Gastrocnemius medialis (tissue), 4 donors: Measurements from ENCODE around the gene CDC42EP3. TPM values are rescaled to one million over a fixed set of nuclear protein-coding genes. Genes with fewer than 3 reads are reported as not detected.

ENCODE experiments used
- ATAC-seq, 2 donors: fragments of 150-250 bp; one replicate each; pipeline ENCODE4 v1.9.1; 2016
- DNase-seq, 2 donors: peaks; one replicate each; pipeline ENCODE4 v3.0.0-alpha.2; 2019
- H3K27ac ChIP-seq, 4 donors: fragments of 200-600 bp; sonication (generic); 1 replicate in 1 of 4; 2 replicates in 3 of 4; pipeline ENCODE4 v1.5.1; 2016 to 2018; ENCODE audit warnings: mild to moderate bottlenecking in 2 of 4, moderate library complexity in 1 of 4
- H3K27me3 ChIP-seq, 3 donors: fragments of 200-600 bp; sonication (generic) in 2 of 3; 1 replicate in 1 of 3; 2 replicates in 2 of 3; pipeline versions ENCODE4 v1.5.1 to v1.6.0; 2016 to 2019; ENCODE audit warnings: mild to moderate bottlenecking in 1 of 3, moderate library complexity in 1 of 3
- H3K36me3 ChIP-seq, 2 donors: fragments of 200-600 bp; sonication (generic) in 1 of 2; one replicate each; pipeline ENCODE4 v1.5.1; 2017 to 2018
- H3K4me1 ChIP-seq, 2 donors: fragments of 200-600 bp; sonication (generic) in 1 of 2; one replicate each; pipeline ENCODE4 v1.5.1; 2016 to 2017; ENCODE audit warnings: mild to moderate bottlenecking in 2 of 2
- H3K4me3 ChIP-seq, 4 donors: fragments of 200-600 bp; sonication (generic) in 3 of 4; 1 replicate in 1 of 4; 2 replicates in 3 of 4; pipeline ENCODE4 v1.5.1; 2016 to 2019; ENCODE audit warnings: mild to moderate bottlenecking in 2 of 4
- H3K9me3 ChIP-seq, 3 donors: fragments of 200-600 bp; sonication (generic) in 2 of 3; 1 replicate in 1 of 3; 2 replicates in 2 of 3; pipeline ENCODE4 v1.5.1; 2016 to 2019
- POLR2A ChIP-seq, 2 donors: fragments of 450-650 bp; IDR thresholded peaks; one replicate each; pipeline ENCODE4 v1.6.1; 2017; ENCODE audit warnings: antibody characterized with exemption in 2 of 2, mild to moderate bottlenecking in 2 of 2, moderate library complexity in 2 of 2
- in situ Hi-C, 4 donors: fragments of 200-750 bp; cut with MboI; loops; one replicate each; pipeline versions ENCODE4 v1.15.0 to v1.8.0; 2017; ENCODE audit warnings: low sequenced_read_pairs in 4 of 4
- intact Hi-C: fragments of 100-400 bp; cut with DNase I; formaldehyde crosslinking; loops from one replicate; pipeline ENCODE4 v1.15.1; 2023; ENCODE audit warnings: low total_unique reads
- total RNA-seq, 4 donors: library from RNA; depleted of rRNA; stranded (reverse); fragments of >200 nt; gene quantifications; one replicate each; pipeline versions ENCODE4 v1.1.0 to v1.2.3, GENCODE V29; 2016
- TF ChIP-seq, protein P1 (sequence below), 5 experiments: fragments of 450-650 bp in 3 of 5; fragments of 200-600 bp in 2 of 5; sonication (generic) in 2 of 5; IDR thresholded peaks in 4 of 5; conservative IDR thresholded peaks in 1 of 5; 1 replicate in 4 of 5; 2 replicates in 1 of 5; pipeline ENCODE4 v1.5.1; 2016 to 2019; ENCODE audit warnings: antibody characterized with exemption in 5 of 5, mild to moderate bottlenecking in 3 of 5, moderate library complexity in 3 of 5

Gene CDC42EP3
- total RNA-seq, 4 donors from 2014 or later = 20.0 to 90.6 (median 57.2) TPM

DNA sequence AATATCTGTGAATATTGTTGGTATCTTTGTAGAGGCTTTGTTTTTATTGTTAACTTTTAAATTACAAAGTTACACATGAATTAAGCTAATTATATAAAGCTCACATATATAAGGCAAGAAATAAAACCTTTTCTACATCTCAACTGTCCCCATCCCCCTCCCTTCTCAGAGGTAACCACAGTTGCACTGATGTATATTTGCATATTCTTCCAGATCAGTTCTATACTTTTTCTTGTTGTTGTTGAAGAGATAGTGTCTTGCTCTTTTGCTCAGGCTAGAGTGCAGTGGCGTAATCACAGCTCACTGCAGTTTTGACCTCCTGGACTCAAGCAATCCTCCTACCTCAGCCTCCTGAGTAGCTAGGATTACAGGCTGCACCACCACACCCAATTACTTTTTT, 36.0 kb upstream of the CDC42EP3 start:
- no peak for TF ChIP-seq POLR2A (IDR thresholded peaks at IDR 0.05)
- TF ChIP-seq, protein P1, sequence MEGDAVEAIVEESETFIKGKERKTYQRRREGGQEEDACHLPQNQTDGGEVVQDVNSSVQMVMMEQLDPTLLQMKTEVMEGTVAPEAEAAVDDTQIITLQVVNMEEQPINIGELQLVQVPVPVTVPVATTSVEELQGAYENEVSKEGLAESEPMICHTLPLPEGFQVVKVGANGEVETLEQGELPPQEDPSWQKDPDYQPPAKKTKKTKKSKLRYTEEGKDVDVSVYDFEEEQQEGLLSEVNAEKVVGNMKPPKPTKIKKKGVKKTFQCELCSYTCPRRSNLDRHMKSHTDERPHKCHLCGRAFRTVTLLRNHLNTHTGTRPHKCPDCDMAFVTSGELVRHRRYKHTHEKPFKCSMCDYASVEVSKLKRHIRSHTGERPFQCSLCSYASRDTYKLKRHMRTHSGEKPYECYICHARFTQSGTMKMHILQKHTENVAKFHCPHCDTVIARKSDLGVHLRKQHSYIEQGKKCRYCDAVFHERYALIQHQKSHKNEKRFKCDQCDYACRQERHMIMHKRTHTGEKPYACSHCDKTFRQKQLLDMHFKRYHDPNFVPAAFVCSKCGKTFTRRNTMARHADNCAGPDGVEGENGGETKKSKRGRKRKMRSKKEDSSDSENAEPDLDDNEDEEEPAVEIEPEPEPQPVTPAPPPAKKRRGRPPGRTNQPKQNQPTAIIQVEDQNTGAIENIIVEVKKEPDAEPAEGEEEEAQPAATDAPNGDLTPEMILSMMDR (IDR thresholded peaks at IDR 0.05 in 4 of 5, conservative IDR thresholded peaks at IDR 0.05 in 1 of 5) = no peak
- intact Hi-C loops (no loop called here), in situ Hi-C loops (no loop called here)
- H3K36me3 ChIP-seq = no peaks in the 10 kb centered on the region
- no peaks in the 10 kb centered on the region for H3K27me3 ChIP-seq
- DNase-seq = no peak
- no peak overlapping the region for H3K27ac ChIP-seq
- H3K4me3 ChIP-seq = no peak overlapping the region
- peaks cover 0 to 3% of the 10 kb centered on the region in 2 donors for H3K4me1 ChIP-seq
- no peak for ATAC-seq
- no peaks in the 10 kb centered on the region for H3K9me3 ChIP-seq

DNA sequence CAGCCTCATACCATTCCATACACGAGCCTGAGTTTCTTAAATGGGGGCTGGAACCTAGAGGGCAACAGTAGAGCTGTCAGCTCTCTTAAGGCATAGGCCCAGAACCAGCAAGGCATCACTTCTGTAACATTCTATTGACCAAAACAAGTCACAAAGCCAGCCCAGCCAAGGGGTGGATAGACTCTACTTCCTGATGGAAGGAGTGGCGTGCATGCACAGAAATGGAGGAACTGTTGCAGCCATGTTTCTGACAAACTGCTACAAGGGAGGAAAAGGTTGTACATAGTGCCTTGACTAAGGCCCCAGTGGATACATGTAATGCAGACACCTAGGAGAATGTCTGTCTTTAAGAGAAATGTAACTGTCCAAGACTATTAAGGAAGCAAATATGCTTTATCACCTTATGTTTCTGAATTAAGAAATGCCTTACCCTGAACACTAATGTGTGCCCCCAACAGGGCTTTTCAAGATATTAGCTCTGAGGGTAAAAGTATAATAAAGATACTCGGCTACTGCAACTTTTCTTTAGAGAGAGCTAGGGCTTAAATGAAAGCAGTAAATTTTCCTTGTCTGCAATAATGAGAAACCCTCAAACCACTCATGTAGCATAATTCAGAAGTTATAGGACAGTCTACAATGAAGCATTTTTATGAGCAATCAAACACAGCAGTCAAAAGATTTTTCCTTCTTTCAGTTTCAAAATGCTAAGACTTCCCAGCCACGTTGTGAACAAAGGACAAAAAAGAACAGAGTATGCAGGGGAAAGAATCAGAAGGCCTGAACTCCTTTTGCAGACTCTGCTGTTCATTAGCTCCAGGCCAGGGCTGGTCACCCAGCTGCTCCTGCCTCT, 35.1 kb upstream of the CDC42EP3 start:
- Histone ChIP-seq H3K27me3 (no peaks in the 10 kb centered on the region), H3K4me1 (peaks cover 0 to 3% of the 10 kb centered on the region in 2 donors), H3K9me3 (no peaks in the 10 kb centered on the region), H3K4me3 (no peak overlapping the region), H3K27ac (no peak overlapping the region), H3K36me3 (no peaks in the 10 kb centered on the region)
- intact Hi-C loops = no loop called here
- ATAC-seq (no peak), DNase-seq (no peak)
- no peak for TF ChIP-seq POLR2A (IDR thresholded peaks at IDR 0.05)
- TF ChIP-seq, protein P1 (IDR thresholded peaks at IDR 0.05 in 4 of 5, conservative IDR thresholded peaks at IDR 0.05 in 1 of 5) = no peak
- in situ Hi-C loops = no loop called here

DNA sequence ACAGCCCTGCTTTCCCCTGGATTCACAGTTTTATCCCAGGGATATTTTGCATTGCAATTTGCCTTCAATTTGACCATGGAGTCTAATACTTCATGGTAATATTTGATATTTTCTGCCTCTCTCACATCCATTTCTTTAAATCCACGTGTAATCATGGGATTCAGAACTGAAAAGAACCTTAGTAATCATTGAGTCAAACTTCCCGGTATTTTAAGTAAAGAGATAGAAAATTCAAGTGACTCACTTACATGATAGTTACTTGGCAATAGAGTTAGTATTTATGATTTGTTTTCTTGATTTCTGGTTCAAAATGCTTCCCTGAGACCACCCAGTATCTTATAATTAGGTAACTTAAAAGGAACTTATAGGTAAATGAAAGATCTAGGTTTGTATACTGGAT, 33.7 kb upstream of the CDC42EP3 start:
- Histone ChIP-seq H3K4me1 (peaks cover 0 to 3% of the 10 kb centered on the region in 2 donors), H3K9me3 (no peaks in the 10 kb centered on the region), H3K27ac (no peak overlapping the region), H3K27me3 (no peaks in the 10 kb centered on the region), H3K36me3 (no peaks in the 10 kb centered on the region), H3K4me3 (no peak overlapping the region)
- no peak for TF ChIP-seq POLR2A (IDR thresholded peaks at IDR 0.05)
- TF ChIP-seq, protein P1 (IDR thresholded peaks at IDR 0.05 in 4 of 5, conservative IDR thresholded peaks at IDR 0.05 in 1 of 5) = no peak
- DNase-seq (no peak), ATAC-seq (no peak)
- in situ Hi-C loops = no loop called here
- intact Hi-C loops = no loop called here

DNA sequence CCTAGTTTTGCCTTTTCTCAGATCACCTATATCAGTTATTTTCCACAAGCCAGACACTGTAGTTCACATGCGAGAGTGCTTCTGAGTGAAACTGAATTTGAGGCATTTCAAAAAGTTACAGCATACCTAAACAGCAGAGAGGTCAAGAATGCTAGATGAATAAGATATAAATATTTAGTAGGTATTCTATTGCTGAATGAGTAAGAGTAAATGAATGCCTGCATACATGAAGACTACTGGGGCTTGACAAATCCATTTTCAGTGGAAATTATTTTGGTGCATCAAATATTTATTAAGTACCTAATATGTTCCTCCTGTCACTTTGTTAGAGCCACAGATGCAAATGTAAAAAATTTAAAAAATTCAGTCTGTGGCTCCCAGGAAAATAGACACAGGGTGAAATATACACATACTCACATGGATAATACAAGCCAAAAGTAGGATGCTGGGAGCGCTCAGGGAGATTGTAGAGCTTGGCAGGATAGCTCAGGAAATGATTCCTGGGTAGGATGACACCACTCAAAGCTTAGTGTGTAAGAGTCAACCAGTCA, 27.6 kb upstream of the CDC42EP3 start:
- H3K9me3 ChIP-seq = no peaks in the 10 kb centered on the region
- ATAC-seq = no peak
- DNase-seq = no peak
- no peak overlapping the region for H3K4me3 ChIP-seq
- no peaks in the 10 kb centered on the region for H3K4me1 ChIP-seq
- H3K27me3 ChIP-seq = no peaks in the 10 kb centered on the region
- TF ChIP-seq, protein P1 (IDR thresholded peaks at IDR 0.05 in 4 of 5, conservative IDR thresholded peaks at IDR 0.05 in 1 of 5) = no peak
- TF ChIP-seq POLR2A (IDR thresholded peaks at IDR 0.05) = no peak
- no peaks in the 10 kb centered on the region for H3K36me3 ChIP-seq
- in situ Hi-C loops = loop anchor here in 1 of 4 donors (25.0 kb wide), 1 partner anchor 287 kb away; no protein-coding TSS in a partner anchor
- H3K27ac ChIP-seq = no peak overlapping the region
- intact Hi-C loops = no loop called here
